Natural killer cell (primary cell): ENCODE measurements around the gene MBNL1. TPM values are rescaled to one million over a fixed set of nuclear protein-coding genes. Genes with fewer than 3 reads are reported as not detected.

ENCODE experiments used
- ATAC-seq, 3 donors: fragments of 150-1000 bp in 2 of 3; fragments of 200-7000 bp in 1 of 3; cut with Tn5 transposase; 1 replicate in 1 of 3; 2 replicates in 2 of 3; pipeline ENCODE4 v1.10.0; 2021; ENCODE audit warnings: mild to moderate bottlenecking in 2 of 3, moderate library complexity in 2 of 3
- DNase-seq, 2 donors: peaks; one replicate each; pipeline versions ENCODE4 v3.0.0 to v3.0.0-alpha.2; 2013 to 2021; ENCODE audit warnings: mixed read lengths in 1 of 2
- H3K27ac ChIP-seq: one replicate; pipeline ENCODE4 v1.5.1; 2013; ENCODE audit warnings: mild to moderate bottlenecking, low read length
- H3K27me3 ChIP-seq: one replicate; pipeline ENCODE4 v1.6.1; 2013; ENCODE audit warnings: low read length; ENCODE audit not compliant: control insufficient read depth, insufficient read depth
- H3K36me3 ChIP-seq: one replicate; pipeline ENCODE4 v1.6.1; 2013; ENCODE audit warnings: low read length; ENCODE audit not compliant: control insufficient read depth, insufficient read depth
- H3K4me1 ChIP-seq: one replicate; pipeline ENCODE4 v1.6.1; 2013; ENCODE audit warnings: low read length; ENCODE audit not compliant: control insufficient read depth, insufficient read depth
- H3K4me3 ChIP-seq: one replicate; pipeline ENCODE4 v1.5.1; 2013; ENCODE audit warnings: low read length
- H3K9me3 ChIP-seq: one replicate; pipeline ENCODE4 v1.6.1; 2013; ENCODE audit warnings: low read length; ENCODE audit not compliant: control insufficient read depth, insufficient read depth
- H3K27ac Mint-ChIP-seq, 2 donors: one replicate each; pipeline ENCODE4 v1.8.0; 2022; ENCODE audit warnings: mild to moderate bottlenecking in 2 of 2, mixed read lengths in 2 of 2, moderate library complexity in 1 of 2
- H3K27me3 Mint-ChIP-seq, 2 donors: one replicate each; pipeline ENCODE4 v1.8.0; 2022; ENCODE audit warnings: low read depth in 2 of 2, mixed read lengths in 2 of 2
- H3K36me3 Mint-ChIP-seq: one replicate; pipeline ENCODE4 v1.8.0; 2022; ENCODE audit warnings: mixed read lengths
- H3K4me1 Mint-ChIP-seq, 2 donors: one replicate each; pipeline ENCODE4 v1.8.0; 2022; ENCODE audit warnings: mixed read lengths in 2 of 2
- H3K4me3 Mint-ChIP-seq: one replicate; pipeline ENCODE4 v1.8.0; 2022; ENCODE audit warnings: mild to moderate bottlenecking, moderate library complexity, mixed read lengths
- H3K9me3 Mint-ChIP-seq, 2 donors: one replicate each; pipeline ENCODE4 v1.8.0; 2022; ENCODE audit warnings: mixed read lengths in 2 of 2
- WGBS: methylation state at CpG from one replicate; pipeline ENCODE4 v1.1.7; 2013; ENCODE audit warnings: missing lambda C conversion rate; ENCODE audit not compliant: insufficient coverage; 5-methylcytosine and 5-hydroxymethylcytosine counted together
- intact Hi-C: fragments of 100-400 bp; cut with micrococcal nuclease; formaldehyde crosslinking; loops from one replicate; pipeline ENCODE4 v1.14.2; 2022
- total RNA-seq, 4 donors: library from RNA; stranded (reverse); fragments of 120-200 nt in 1 of 4; gene quantifications; one replicate each; pipeline versions ENCODE4 v1.2.3 to v1.2.4, GENCODE V29; 2013 to 2022
- TF ChIP-seq, protein P1 (sequence below): fragments of 200-600 bp; IDR thresholded peaks from one replicate; pipeline ENCODE4 v1.8.0; 2022; ENCODE audit warnings: antibody characterized with exemption

Gene MBNL1
- total RNA-seq, 3 donors from 2014 or later (not counting 1 experiment from before 2014, with no cell fraction given) = 600 to 704 (median 607) TPM

- Histone ChIP-seq H3K27ac (no peak overlapping the region), H3K9me3 (no peaks in the 10 kb centered on the region), H3K27me3 (no peaks in the 10 kb centered on the region), H3K36me3 (peaks cover 40% of the 10 kb centered on the region), H3K4me1 (peaks cover 25% of the 10 kb centered on the region), H3K4me3 (no peak overlapping the region)
- H3K9me3 Mint-ChIP-seq = no peaks in the 10 kb centered on the region
- H3K27me3 Mint-ChIP-seq = no peaks in the 10 kb centered on the region
- H3K4me1 Mint-ChIP-seq = peaks cover 77% of the 10 kb centered on the region in 2 donors
- H3K27ac Mint-ChIP-seq = peak overlapping the region; percentile 83 to 91
- DNase-seq (no peak), ATAC-seq (peak in 1 of 3 donors; percentile 34)
- intact Hi-C loops = no loop called here
- no peaks in the 10 kb centered on the region for H3K36me3 Mint-ChIP-seq
- TF ChIP-seq, protein P1, sequence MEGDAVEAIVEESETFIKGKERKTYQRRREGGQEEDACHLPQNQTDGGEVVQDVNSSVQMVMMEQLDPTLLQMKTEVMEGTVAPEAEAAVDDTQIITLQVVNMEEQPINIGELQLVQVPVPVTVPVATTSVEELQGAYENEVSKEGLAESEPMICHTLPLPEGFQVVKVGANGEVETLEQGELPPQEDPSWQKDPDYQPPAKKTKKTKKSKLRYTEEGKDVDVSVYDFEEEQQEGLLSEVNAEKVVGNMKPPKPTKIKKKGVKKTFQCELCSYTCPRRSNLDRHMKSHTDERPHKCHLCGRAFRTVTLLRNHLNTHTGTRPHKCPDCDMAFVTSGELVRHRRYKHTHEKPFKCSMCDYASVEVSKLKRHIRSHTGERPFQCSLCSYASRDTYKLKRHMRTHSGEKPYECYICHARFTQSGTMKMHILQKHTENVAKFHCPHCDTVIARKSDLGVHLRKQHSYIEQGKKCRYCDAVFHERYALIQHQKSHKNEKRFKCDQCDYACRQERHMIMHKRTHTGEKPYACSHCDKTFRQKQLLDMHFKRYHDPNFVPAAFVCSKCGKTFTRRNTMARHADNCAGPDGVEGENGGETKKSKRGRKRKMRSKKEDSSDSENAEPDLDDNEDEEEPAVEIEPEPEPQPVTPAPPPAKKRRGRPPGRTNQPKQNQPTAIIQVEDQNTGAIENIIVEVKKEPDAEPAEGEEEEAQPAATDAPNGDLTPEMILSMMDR = no peak
- H3K4me3 Mint-ChIP-seq = peak overlapping the region; percentile 4
Observed at GRCh38 chr3:152399374-152399773, 130.6 kb downstream of the MBNL1 start.

DNA sequence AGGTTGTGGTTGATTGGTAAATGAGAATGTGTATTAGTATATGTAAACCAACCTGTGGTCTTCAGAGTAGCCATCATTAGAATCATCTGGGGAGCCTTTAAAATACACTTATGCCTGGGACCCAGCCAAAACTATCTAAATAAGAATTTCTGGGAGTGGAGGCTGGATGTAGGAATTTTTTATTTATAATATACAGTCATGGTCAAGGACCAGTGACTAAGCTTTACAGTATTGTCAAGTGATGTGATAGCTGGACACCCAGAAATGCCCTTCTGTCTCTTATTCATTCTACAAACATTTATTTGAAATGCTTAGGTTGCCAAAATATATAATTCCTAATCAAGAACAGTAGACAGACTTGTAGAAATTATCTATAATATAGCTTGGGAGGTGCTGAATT is 132.2 kb downstream of the MBNL1 start:
- H3K27ac Mint-ChIP-seq = peak overlapping the region; percentile 83 to 91
- DNase-seq (no peak), ATAC-seq (no peak)
- H3K4me1 Mint-ChIP-seq = peaks cover 73 to 76% of the 10 kb centered on the region in 2 donors
- H3K36me3 Mint-ChIP-seq = no peaks in the 10 kb centered on the region
- H3K4me1 ChIP-seq = peaks cover 25% of the 10 kb centered on the region
- TF ChIP-seq, protein P1 = no peak
- no peak overlapping the region for H3K27ac ChIP-seq
- H3K27me3 ChIP-seq = no peaks in the 10 kb centered on the region
- intact Hi-C loops = loop anchor here (5.0 to 10.0 kb wide), 3 partner anchors 36 to 126 kb away; no protein-coding TSS in a partner anchor
- H3K4me3 ChIP-seq = no peak overlapping the region
- no peaks in the 10 kb centered on the region for H3K9me3 Mint-ChIP-seq
- H3K36me3 ChIP-seq = peaks cover 31% of the 10 kb centered on the region
- H3K4me3 Mint-ChIP-seq = peak overlapping the region; percentile 62
- no peaks in the 10 kb centered on the region for H3K27me3 Mint-ChIP-seq
- no peaks in the 10 kb centered on the region for H3K9me3 ChIP-seq

- Mint-ChIP-seq H3K27ac (peak overlapping the region; percentile 83 to 91), H3K9me3 (no peaks in the 10 kb centered on the region), H3K4me1 (peaks cover 81 to 82% of the 10 kb centered on the region in 2 donors), H3K27me3 (no peaks in the 10 kb centered on the region), H3K4me3 (peak overlapping the region; percentile 69), H3K36me3 (no peaks in the 10 kb centered on the region)
- DNase-seq (peak in 1 of 2 donors; percentile 73), ATAC-seq (peak; percentile 75 to 84 (median 83))
- intact Hi-C loops = loop anchor here (2.0 to 10.0 kb wide), 4 partner anchors 20 to 128 kb away; no protein-coding TSS in a partner anchor
- Histone ChIP-seq H3K27me3 (no peaks in the 10 kb centered on the region), H3K36me3 (peaks cover 16% of the 10 kb centered on the region), H3K4me3 (no peak overlapping the region), H3K4me1 (peaks cover 25% of the 10 kb centered on the region), H3K27ac (peak overlapping the region; percentile 65), H3K9me3 (no peaks in the 10 kb centered on the region)
- TF ChIP-seq, protein P1 = no peak
- WGBS = 6% methylated on average over 3 of the region's 5 CpGs
Observed at GRCh38 chr3:152402695-152403451, 134.1 kb downstream of the MBNL1 start.
